Lung (tissue), 12 donors: ENCODE measurements around the gene CCDC171. TPM values are rescaled to one million over a fixed set of nuclear protein-coding genes. Genes with fewer than 3 reads are reported as not detected.
A peak's percentile ranks its signal among the peaks of the same experiment; 100 is the strongest.

Source experiments
- ATAC-seq: fragments of 200-7000 bp; cut with Tn5 transposase; one replicate; pipeline ENCODE4 v1.9.1; 2020; ENCODE audit warnings: moderate number of reproducible peaks; ENCODE audit not compliant: insufficient read depth, low FRiP score
- DNase-seq, 3 donors: peaks; one replicate each; pipeline ENCODE4 v3.0.0-alpha.2; 2013 to 2017
- H3K27ac ChIP-seq, 2 donors: one replicate each; pipeline ENCODE4 v1.5.1; 2013; ENCODE audit warnings: mild to moderate bottlenecking in 2 of 2, moderate library complexity in 2 of 2, control low read depth in 1 of 2, inconsistent platforms in 1 of 2, low read depth in 1 of 2, low read length in 1 of 2
- H3K27me3 ChIP-seq, 3 donors: one replicate each; pipeline ENCODE4 v1.5.1; 2013; ENCODE audit warnings: low read length in 2 of 3; ENCODE audit not compliant: control insufficient read depth in 3 of 3, insufficient read depth in 3 of 3
- H3K36me3 ChIP-seq, 4 donors: one replicate each; pipeline ENCODE4 v1.5.1; 2013; ENCODE audit warnings: low read length in 4 of 4, mild to moderate bottlenecking in 1 of 4, moderate library complexity in 1 of 4; ENCODE audit not compliant: control insufficient read depth in 4 of 4, insufficient read depth in 4 of 4
- H3K4me1 ChIP-seq, 5 donors: one replicate each; pipeline ENCODE4 v1.5.1; 2013; ENCODE audit warnings: low read length in 5 of 5, mild to moderate bottlenecking in 2 of 5, moderate library complexity in 1 of 5; ENCODE audit not compliant: control insufficient read depth in 5 of 5, insufficient read depth in 5 of 5
- H3K4me3 ChIP-seq: one replicate; pipeline ENCODE4 v1.5.1; 2013; ENCODE audit warnings: mild to moderate bottlenecking, control low read depth, moderate library complexity
- H3K9ac ChIP-seq, 2 donors: one replicate each; pipeline ENCODE4 v1.5.1; 2013; ENCODE audit warnings: low read length in 2 of 2, control low read depth in 1 of 2; ENCODE audit not compliant: insufficient read depth in 1 of 2
- H3K9me3 ChIP-seq, 4 donors: one replicate each; pipeline ENCODE4 v1.5.1; 2013; ENCODE audit warnings: low read length in 3 of 4, mild to moderate bottlenecking in 1 of 4, moderate library complexity in 1 of 4; ENCODE audit not compliant: control insufficient read depth in 4 of 4, insufficient read depth in 3 of 4
- WGBS, 2 donors: extraction: QIAGEN DNeasy Blood & Tissue Kit; methylation state at CpG; one replicate each; pipeline ENCODE4 v1.1.7; 2013; 5-methylcytosine and 5-hydroxymethylcytosine counted together
- polyA plus RNA-seq, 2 donors: library from polyadenylated mRNA; stranded (reverse); fragments of 200-250 nt; gene quantifications; one replicate each; pipeline ENCODE4 v1.2.1, GENCODE V29; 2013
- total RNA-seq, 2 donors: library from RNA; depleted of rRNA in 1 of 2; stranded (reverse); fragments of >200 nt in 1 of 2; gene quantifications; one replicate each; pipeline ENCODE4 v1.2.1, GENCODE V29; 2014 to 2021
- TF ChIP-seq, protein P1 (sequence below): IDR thresholded peaks from 2 replicates; pipeline ENCODE4 v1.5.1; 2012; ENCODE audit warnings: mild to moderate bottlenecking; ENCODE audit errors: control extremely low read depth, extremely low read depth
- donor health status: control.
- donor health status: control.
- donor health status: Bipolar disorder and iron deficiency.
- donor health status: healthy.
- donor health status: DM: yes; HTN: yes; CAD: no.

CCDC171 gene
- total and polyA plus RNA-seq, 4 donors: 0.40 to 17.0 (median 2.5) TPM

DNA sequence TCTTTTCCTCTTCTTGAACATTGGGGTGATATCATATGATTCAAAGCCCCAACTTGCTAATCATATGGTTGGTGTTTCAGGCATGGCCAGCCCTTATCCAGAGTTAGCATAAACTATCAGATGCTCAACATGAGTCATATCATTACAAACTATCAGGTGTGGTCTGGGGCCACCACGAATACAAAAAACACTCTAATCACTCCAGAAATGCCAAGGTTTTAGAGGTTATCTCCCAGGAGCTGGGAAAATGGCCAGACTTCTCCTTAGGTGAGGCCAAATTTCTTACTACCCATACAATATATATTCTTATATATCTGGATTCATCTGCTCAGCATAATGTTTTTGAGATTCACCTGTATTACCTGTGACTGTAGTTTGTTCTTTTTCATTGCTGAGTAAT, 210.5 kb downstream of the CCDC171 start:
- no peak overlapping the region for H3K27ac ChIP-seq
- H3K9me3 ChIP-seq: no peaks in the 10 kb centered on the region
- no peak for ATAC-seq
- H3K4me1 ChIP-seq: no peaks in the 10 kb centered on the region
- no peak overlapping the region for H3K4me3 ChIP-seq
- H3K36me3 ChIP-seq: no peaks in the 10 kb centered on the region
- WGBS, 2 donors: 74 to 89% methylated on average over 1 of the region's 1 CpG
- DNase-seq: no peak
- TF ChIP-seq, protein P1, sequence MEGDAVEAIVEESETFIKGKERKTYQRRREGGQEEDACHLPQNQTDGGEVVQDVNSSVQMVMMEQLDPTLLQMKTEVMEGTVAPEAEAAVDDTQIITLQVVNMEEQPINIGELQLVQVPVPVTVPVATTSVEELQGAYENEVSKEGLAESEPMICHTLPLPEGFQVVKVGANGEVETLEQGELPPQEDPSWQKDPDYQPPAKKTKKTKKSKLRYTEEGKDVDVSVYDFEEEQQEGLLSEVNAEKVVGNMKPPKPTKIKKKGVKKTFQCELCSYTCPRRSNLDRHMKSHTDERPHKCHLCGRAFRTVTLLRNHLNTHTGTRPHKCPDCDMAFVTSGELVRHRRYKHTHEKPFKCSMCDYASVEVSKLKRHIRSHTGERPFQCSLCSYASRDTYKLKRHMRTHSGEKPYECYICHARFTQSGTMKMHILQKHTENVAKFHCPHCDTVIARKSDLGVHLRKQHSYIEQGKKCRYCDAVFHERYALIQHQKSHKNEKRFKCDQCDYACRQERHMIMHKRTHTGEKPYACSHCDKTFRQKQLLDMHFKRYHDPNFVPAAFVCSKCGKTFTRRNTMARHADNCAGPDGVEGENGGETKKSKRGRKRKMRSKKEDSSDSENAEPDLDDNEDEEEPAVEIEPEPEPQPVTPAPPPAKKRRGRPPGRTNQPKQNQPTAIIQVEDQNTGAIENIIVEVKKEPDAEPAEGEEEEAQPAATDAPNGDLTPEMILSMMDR: no peak
- H3K27me3 ChIP-seq: no peaks in the 10 kb centered on the region
- no peak overlapping the region for H3K9ac ChIP-seq

DNA sequence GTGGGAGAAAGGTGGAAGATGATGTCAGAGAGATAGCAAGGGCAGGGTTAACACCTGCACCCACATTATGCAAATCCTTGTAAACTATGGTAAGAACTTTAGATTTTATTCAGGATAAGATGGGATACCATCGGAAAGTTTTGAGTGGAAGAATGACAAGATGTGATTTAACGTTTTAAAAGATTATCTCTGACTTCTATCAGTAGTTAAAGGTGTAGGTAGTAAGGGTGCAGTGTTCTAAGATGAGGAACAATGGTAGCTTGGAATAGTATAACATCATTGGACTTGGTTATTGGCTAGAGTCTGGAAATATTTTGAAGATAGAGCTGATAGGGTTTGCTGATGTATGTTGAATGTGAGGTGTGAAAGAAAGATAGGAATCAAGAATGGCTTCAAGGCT, 211.3 kb downstream of the CCDC171 start:
- Histone ChIP-seq H3K36me3 (no peaks in the 10 kb centered on the region), H3K9me3 (no peaks in the 10 kb centered on the region), H3K4me1 (peaks cover 0 to under 1% (median 0%) of the 10 kb centered on the region in 5 donors), H3K9ac (no peak overlapping the region), H3K4me3 (no peak overlapping the region), H3K27ac (no peak overlapping the region), H3K27me3 (no peaks in the 10 kb centered on the region)
- TF ChIP-seq, protein P1: no peak
- 90 to 99% methylated on average over 2 of the region's 2 CpGs for WGBS, 2 donors
- DNase-seq (no peak), ATAC-seq (no peak)

DNA sequence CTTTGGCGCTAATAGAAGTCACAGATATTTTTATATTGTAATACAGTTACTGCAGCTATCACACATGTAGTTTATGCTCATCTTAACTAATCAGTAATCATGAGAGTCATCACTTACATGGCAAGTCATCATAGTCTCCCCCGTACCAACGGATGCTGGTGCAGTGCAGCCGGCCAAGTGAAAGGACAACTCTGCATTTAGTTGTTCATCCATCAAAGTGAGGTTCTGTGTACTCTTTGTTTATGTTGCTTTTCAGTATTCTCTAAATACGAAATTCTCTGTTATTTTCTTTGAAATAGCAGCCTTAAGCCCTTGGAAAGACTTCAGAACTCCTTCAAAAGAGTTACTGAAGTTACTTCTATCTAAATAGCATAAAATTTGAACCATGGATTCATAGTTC, 216.7 kb downstream of the CCDC171 start:
- DNase-seq: peak; percentile 16 to 55 (median 50)
- H3K27ac ChIP-seq: no peak overlapping the region
- H3K9me3 ChIP-seq: no peaks in the 10 kb centered on the region
- no peak overlapping the region for H3K9ac ChIP-seq
- no peak for ATAC-seq
- H3K4me1 ChIP-seq: peaks cover 0 to 8% (median 0%) of the 10 kb centered on the region in 5 donors
- H3K27me3 ChIP-seq: no peaks in the 10 kb centered on the region
- H3K4me3 ChIP-seq: no peak overlapping the region
- 53 to 82% methylated on average over 5 of the region's 5 CpGs for WGBS, 2 donors
- no peaks in the 10 kb centered on the region for H3K36me3 ChIP-seq
- TF ChIP-seq, protein P1: no peak

DNA sequence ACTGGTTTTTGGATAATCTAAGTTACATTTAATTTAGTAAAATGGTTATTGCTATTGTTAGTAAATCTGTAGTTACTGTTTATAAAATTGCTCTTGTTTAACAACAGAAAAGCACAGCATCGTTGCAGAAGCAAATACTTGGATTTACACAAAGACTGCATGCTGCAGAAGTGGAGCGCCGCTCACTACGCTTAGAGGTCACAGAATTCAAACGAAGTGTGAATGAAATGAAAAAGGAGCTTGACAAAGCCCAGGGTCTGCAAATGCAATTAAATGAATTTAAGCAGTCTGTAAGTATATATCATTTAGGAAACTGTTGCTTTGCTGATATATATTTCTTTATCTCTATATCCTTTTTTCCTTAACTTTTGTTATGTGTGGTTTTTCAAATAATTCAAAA, 226.0 kb downstream of the CCDC171 start:
- H3K27me3 ChIP-seq: no peaks in the 10 kb centered on the region
- H3K9ac ChIP-seq: no peak overlapping the region
- no peaks in the 10 kb centered on the region for H3K9me3 ChIP-seq
- H3K4me3 ChIP-seq: no peak overlapping the region
- TF ChIP-seq, protein P1: no peak
- 72 to 84% methylated on average over 5 of the region's 5 CpGs for WGBS, 2 donors
- ATAC-seq (no peak), DNase-seq (peak; percentile 82 to 97 (median 96))
- H3K4me1 ChIP-seq: peaks cover 0 to 10% (median 0%) of the 10 kb centered on the region in 5 donors
- no peaks in the 10 kb centered on the region for H3K36me3 ChIP-seq
- no peak overlapping the region for H3K27ac ChIP-seq
